Panc1 (cell line): ENCODE results near the gene ZNF730. TPM values are rescaled to one million over a fixed set of nuclear protein-coding genes. Genes with fewer than 3 reads are reported as not detected.

Experiments
- ATAC-seq: fragments of 200-7000 bp; cut with Tn5 transposase; 2 replicates; pipeline ENCODE4 v1.9.1; 2020; ENCODE audit warnings: mild to moderate bottlenecking, moderate library complexity
- BruUV-seq: library from RNA; stranded (reverse); fragments of 400-500 nt; replicated peaks from 2 replicates; lab custom pipeline; 2021; lab: Mats Ljungman, UMichigan
- CTCF ChIA-PET: fragments of 300-600 bp; sonication (Branson Sonifier 250); formaldehyde crosslinking; loops from one replicate; lab custom pipeline; 2022; ENCODE audit warnings: antibody characterized with exemption; lab: Charles Lee
- POLR2A ChIA-PET: fragments of 300-600 bp; sonication (Branson Sonifier 250); formaldehyde crosslinking; loops from one replicate; lab custom pipeline; 2022; ENCODE audit warnings: antibody characterized with exemption; lab: Charles Lee
- DNase-seq: peaks from one replicate; pipeline ENCODE4 v3.0.0-alpha.2; 2010; ENCODE audit warnings: low read depth, low spot score
- H3K27ac ChIP-seq: 2 replicates; pipeline ENCODE4 v1.5.1; 2011; ENCODE audit warnings: mild to moderate bottlenecking, low read length, inconsistent platforms
- H3K27me3 ChIP-seq: fragments of 200-500 bp; sonication (Bioruptor generic); 2 replicates; pipeline ENCODE4 v1.6.0; 2014; ENCODE audit warnings: low read length, inconsistent platforms; ENCODE audit not compliant: control insufficient read depth, insufficient read depth
- H3K36me3 ChIP-seq: fragments of 200-500 bp; sonication (Bioruptor generic); 2 replicates; pipeline ENCODE4 v1.5.1; 2014; ENCODE audit warnings: inconsistent platforms, mild to moderate bottlenecking, low read length, moderate library complexity; ENCODE audit not compliant: control insufficient read depth, insufficient read depth
- H3K4me1 ChIP-seq: 2 replicates; pipeline ENCODE4 v1.5.1; 2011; ENCODE audit warnings: inconsistent platforms, mild to moderate bottlenecking, low read length, moderate library complexity; ENCODE audit not compliant: control insufficient read depth, insufficient read depth
- H3K4me3 ChIP-seq, 2 experiments: 2 replicates each; pipeline ENCODE4 v1.5.1; 2011 to 2012; ENCODE audit warnings: low read depth in 2 of 2, low read length in 2 of 2, mild to moderate bottlenecking in 2 of 2, inconsistent platforms in 1 of 2, moderate library complexity in 1 of 2
- H3K9me3 ChIP-seq: fragments of 200-500 bp; sonication (Bioruptor generic); 2 replicates; pipeline ENCODE4 v1.5.1; 2014; ENCODE audit warnings: low read depth, mild to moderate bottlenecking, inconsistent platforms, low read length, moderate library complexity; ENCODE audit not compliant: control insufficient read depth, insufficient read depth
- POLR2AphosphoS5 ChIP-seq: IDR thresholded peaks from 2 replicates; pipeline ENCODE4 v1.6.1; 2012; ENCODE audit warnings: mild to moderate bottlenecking, low read depth, low read length, moderate library complexity
- SIN3A ChIP-seq: IDR thresholded peaks from 2 replicates; pipeline ENCODE4 v1.6.1; 2012; ENCODE audit warnings: low read depth, mild to moderate bottlenecking, low read length, moderate library complexity, borderline replicate concordance; ENCODE audit not compliant: insufficient read depth
- TCF7L2 ChIP-seq: IDR thresholded peaks from 2 replicates; pipeline ENCODE4 v1.6.1; 2011; ENCODE audit warnings: mild to moderate bottlenecking, low read depth, low read length, inconsistent platforms
- in situ Hi-C: cut with HindIII; loops from 2 replicates; pipeline ENCODE4 v1.10.0; 2016; ENCODE audit warnings: low sequenced_read_pairs, low pct_unique_long_range_greater_than_20kb
- intact Hi-C: fragments of 100-400 bp; cut with micrococcal nuclease; formaldehyde crosslinking; loops from one replicate; pipeline ENCODE4 v1.10.0; 2022; ENCODE audit not compliant: unreplicated experiment
- total RNA-seq: library from RNA; stranded (reverse); gene quantifications from one replicate; pipeline ENCODE4 v1.2.1, GENCODE V29; 2021; ENCODE audit not compliant: unreplicated experiment
- TF ChIP-seq, protein P1 (sequence below), 2 experiments: IDR thresholded peaks; 2 replicates each; pipeline ENCODE4 v1.6.1; 2011 to 2012; ENCODE audit warnings: low read depth in 2 of 2, control low read depth in 1 of 2, low read length in 1 of 2, mild to moderate bottlenecking in 1 of 2, moderate library complexity in 1 of 2; ENCODE audit not compliant: insufficient read depth in 1 of 2
- TF ChIP-seq, protein P2 (sequence below): fragments of 450-650 bp; IDR thresholded peaks from 2 replicates; pipeline ENCODE4 v1.5.1; 2017; ENCODE audit warnings: mild to moderate bottlenecking

The ZNF730 gene
- total RNA-seq, 1 experiment from 2014 or later = 0.08 TPM

DNA sequence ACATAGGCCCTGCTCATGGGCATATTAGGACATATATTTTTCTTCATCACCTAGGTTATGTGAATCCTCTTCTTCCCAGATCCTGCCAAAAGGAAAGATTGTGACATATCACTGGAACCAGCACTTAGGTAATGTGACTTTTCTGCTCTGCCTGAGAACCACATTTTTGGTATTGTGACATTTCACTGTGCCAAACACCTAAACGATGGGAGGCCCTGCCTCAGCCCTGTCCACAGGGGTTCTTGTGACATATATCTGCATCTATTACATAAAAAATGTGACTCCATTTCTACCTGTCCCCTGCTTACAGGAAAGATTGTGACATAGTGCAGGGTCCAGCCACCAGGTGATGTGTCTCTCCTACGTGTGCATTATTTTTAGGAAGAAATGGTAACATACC is 18.5 kb upstream of the ZNF730 start:
- no peaks in the 10 kb centered on the region for H3K36me3 ChIP-seq
- H3K9me3 ChIP-seq = no peaks in the 10 kb centered on the region
- no peak for ATAC-seq
- H3K27me3 ChIP-seq = no peaks in the 10 kb centered on the region
- TF ChIP-seq, protein P1, sequence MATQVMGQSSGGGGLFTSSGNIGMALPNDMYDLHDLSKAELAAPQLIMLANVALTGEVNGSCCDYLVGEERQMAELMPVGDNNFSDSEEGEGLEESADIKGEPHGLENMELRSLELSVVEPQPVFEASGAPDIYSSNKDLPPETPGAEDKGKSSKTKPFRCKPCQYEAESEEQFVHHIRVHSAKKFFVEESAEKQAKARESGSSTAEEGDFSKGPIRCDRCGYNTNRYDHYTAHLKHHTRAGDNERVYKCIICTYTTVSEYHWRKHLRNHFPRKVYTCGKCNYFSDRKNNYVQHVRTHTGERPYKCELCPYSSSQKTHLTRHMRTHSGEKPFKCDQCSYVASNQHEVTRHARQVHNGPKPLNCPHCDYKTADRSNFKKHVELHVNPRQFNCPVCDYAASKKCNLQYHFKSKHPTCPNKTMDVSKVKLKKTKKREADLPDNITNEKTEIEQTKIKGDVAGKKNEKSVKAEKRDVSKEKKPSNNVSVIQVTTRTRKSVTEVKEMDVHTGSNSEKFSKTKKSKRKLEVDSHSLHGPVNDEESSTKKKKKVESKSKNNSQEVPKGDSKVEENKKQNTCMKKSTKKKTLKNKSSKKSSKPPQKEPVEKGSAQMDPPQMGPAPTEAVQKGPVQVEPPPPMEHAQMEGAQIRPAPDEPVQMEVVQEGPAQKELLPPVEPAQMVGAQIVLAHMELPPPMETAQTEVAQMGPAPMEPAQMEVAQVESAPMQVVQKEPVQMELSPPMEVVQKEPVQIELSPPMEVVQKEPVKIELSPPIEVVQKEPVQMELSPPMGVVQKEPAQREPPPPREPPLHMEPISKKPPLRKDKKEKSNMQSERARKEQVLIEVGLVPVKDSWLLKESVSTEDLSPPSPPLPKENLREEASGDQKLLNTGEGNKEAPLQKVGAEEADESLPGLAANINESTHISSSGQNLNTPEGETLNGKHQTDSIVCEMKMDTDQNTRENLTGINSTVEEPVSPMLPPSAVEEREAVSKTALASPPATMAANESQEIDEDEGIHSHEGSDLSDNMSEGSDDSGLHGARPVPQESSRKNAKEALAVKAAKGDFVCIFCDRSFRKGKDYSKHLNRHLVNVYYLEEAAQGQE (IDR thresholded peaks at IDR 0.05; ENCODE audit: insufficient read depth in 1 of 2, low read depth in 2 of 2, low read length in 1 of 2) = no peak
- no peak for TF ChIP-seq POLR2AphosphoS5
- no peak for TF ChIP-seq TCF7L2
- TF ChIP-seq, protein P2, sequence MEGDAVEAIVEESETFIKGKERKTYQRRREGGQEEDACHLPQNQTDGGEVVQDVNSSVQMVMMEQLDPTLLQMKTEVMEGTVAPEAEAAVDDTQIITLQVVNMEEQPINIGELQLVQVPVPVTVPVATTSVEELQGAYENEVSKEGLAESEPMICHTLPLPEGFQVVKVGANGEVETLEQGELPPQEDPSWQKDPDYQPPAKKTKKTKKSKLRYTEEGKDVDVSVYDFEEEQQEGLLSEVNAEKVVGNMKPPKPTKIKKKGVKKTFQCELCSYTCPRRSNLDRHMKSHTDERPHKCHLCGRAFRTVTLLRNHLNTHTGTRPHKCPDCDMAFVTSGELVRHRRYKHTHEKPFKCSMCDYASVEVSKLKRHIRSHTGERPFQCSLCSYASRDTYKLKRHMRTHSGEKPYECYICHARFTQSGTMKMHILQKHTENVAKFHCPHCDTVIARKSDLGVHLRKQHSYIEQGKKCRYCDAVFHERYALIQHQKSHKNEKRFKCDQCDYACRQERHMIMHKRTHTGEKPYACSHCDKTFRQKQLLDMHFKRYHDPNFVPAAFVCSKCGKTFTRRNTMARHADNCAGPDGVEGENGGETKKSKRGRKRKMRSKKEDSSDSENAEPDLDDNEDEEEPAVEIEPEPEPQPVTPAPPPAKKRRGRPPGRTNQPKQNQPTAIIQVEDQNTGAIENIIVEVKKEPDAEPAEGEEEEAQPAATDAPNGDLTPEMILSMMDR = no peak
- no peak for TF ChIP-seq SIN3A
- no peaks in the 10 kb centered on the region for H3K4me1 ChIP-seq
- CTCF ChIA-PET = no interaction called here
- POLR2A ChIA-PET = no interaction called here
- in situ Hi-C loops = no loop called here
- no peak overlapping the region for H3K4me3 ChIP-seq
- H3K27ac ChIP-seq = no peak overlapping the region
- DNase-seq = no peak
- BruUV-seq = no TSS peak
- intact Hi-C loops = no loop called here

DNA sequence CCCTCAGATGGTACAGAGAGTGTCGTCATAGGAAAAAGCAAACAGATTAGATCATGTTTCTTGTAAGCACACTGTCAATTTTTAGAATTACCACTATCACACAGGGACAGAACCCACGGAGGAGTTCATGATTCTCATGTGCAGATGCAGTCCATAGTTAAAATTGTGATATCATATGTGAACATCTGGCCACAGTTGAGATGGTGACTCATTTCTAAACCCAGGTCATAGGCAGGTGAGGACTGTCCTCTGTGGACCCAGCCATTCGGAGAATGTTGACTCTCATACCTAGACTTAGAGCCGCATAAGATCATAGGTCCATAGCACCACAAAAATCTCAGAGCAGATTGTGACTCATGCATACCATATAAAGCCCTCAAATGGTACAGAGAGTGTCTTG is 17.8 kb upstream of the ZNF730 start:
- in situ Hi-C loops (no loop called here), intact Hi-C loops (no loop called here)
- POLR2A ChIA-PET = no interaction called here
- Histone ChIP-seq H3K27ac (no peak overlapping the region), H3K36me3 (no peaks in the 10 kb centered on the region), H3K27me3 (no peaks in the 10 kb centered on the region), H3K9me3 (no peaks in the 10 kb centered on the region), H3K4me1 (no peaks in the 10 kb centered on the region), H3K4me3 (no peak overlapping the region)
- ATAC-seq (no peak), DNase-seq (no peak)
- TF ChIP-seq, protein P1 (IDR thresholded peaks at IDR 0.05; ENCODE audit: insufficient read depth in 1 of 2, low read depth in 2 of 2, low read length in 1 of 2) = no peak
- no peak for TF ChIP-seq SIN3A
- TF ChIP-seq POLR2AphosphoS5 = no peak
- no peak for TF ChIP-seq TCF7L2
- TF ChIP-seq, protein P2 = no peak
- BruUV-seq = no TSS peak
- CTCF ChIA-PET = no interaction called here
